ENCODE data around the gene EEFSEC. TPM values are rescaled to one million over a fixed set of nuclear protein-coding genes. Genes with fewer than 3 reads are reported as not detected.

Gene EEFSEC
- total and polyA plus RNA-seq, 2 of the 4 experiments (the other 2 are of a cell fraction), result 4.5 to 9.3 TPM

GRCh38 chr3:128421439-128421836, 268.2 kb downstream of the EEFSEC start:
- Histone ChIP-seq H3K4me2 (ENCODE audit: low read depth, low read length) (no peak overlapping the region), H3K23ac (ENCODE audit: low read depth, low read length) (no peak overlapping the region), H4K8ac (ENCODE audit: low read depth in 2 of 2, low read length in 2 of 2) (no peak overlapping the region), H3K56ac (ENCODE audit: extremely low read depth, insufficient read depth, low read length) (no peak overlapping the region), H2BK5ac (ENCODE audit: low read depth, low read length, poor library complexity, severe bottlenecking) (no peak overlapping the region), H3K18ac (ENCODE audit: low read depth, low read length) (no peak overlapping the region), H2BK15ac (ENCODE audit: low read depth, low read length) (no peak overlapping the region), H4K5ac (ENCODE audit: low read depth, low read length) (no peak overlapping the region), H3K4ac (ENCODE audit: low read depth, low read length) (no peak overlapping the region), H4K91ac (ENCODE audit: insufficient read depth, low read depth, low read length) (no peak overlapping the region), H3K79me1 (ENCODE audit: low read depth in 1 of 2, low read length in 2 of 2) (no peaks in the 10 kb centered on the region), H3K36me3 (ENCODE audit: control insufficient read depth, insufficient read depth, low read length) (no peaks in the 10 kb centered on the region), H3K4me3 (ENCODE audit: insufficient read depth, low read depth, low read length) (no peak overlapping the region), H3K14ac (replicated peaks; ENCODE audit: low read depth, low read length) (no peak overlapping the region), H2AK9ac (replicated peaks; ENCODE audit: low read depth, low read length, poor library complexity) (no peak overlapping the region), H2BK120ac (ENCODE audit: low read depth, low read length) (no peak overlapping the region), H2BK20ac (ENCODE audit: low read depth, low read length) (no peak overlapping the region), H3K9ac (ENCODE audit: low read depth, low read length) (no peak overlapping the region), H2AK5ac (ENCODE audit: low read depth, low read length) (no peak overlapping the region), H3K27ac (ENCODE audit: insufficient read depth, low read length) (no peak overlapping the region), H3K9me1 (ENCODE audit: insufficient read depth, low read length) (no peaks in the 10 kb centered on the region; the same call in 1 of the 2 replicates), H2AFZ (replicated peaks; ENCODE audit: low read length, poor library complexity) (no peak overlapping the region), H3K4me1 (ENCODE audit: control insufficient read depth, insufficient read depth, low read length) (peaks cover 2% of the 10 kb centered on the region; the same call in 1 of the 2 replicates), H4K20me1 (ENCODE audit: insufficient read depth, low read length) (no peaks in the 10 kb centered on the region), H3K9me3 (ENCODE audit: control insufficient read depth, insufficient read depth, low read length) (peaks cover 7% of the 10 kb centered on the region), H3K27me3 (ENCODE audit: control insufficient read depth, insufficient read depth, low read length) (no peaks in the 10 kb centered on the region)
- ChIA-PET CTCF (no interaction called here), POLR2A (ENCODE audit: unreplicated experiment) (no interaction called here)
- DNase-seq (no peak), ATAC-seq (ENCODE audit: low read depth) (no peak)
- TF ChIP-seq NFE2L2 (IDR thresholded peaks at IDR 0.05; ENCODE audit: low read depth, low read length) (no peak), RFX5 (IDR thresholded peaks at IDR 0.05; ENCODE audit: low read depth, low read length) (no peak), CTCF (conservative IDR thresholded peaks at IDR 0.05; ENCODE audit: low read depth, low read length) (no peak), FOS (IDR thresholded peaks at IDR 0.05; ENCODE audit: low read depth, low read length) (no peak), RAD21 (IDR thresholded peaks at IDR 0.05; ENCODE audit: low read length) (no peak), CEBPB (IDR thresholded peaks at IDR 0.05; ENCODE audit: low read depth, low read length) (no peak), MAZ (IDR thresholded peaks at IDR 0.05; ENCODE audit: borderline replicate concordance, low read depth, low read length) (no peak), MXI1 (IDR thresholded peaks at IDR 0.05; ENCODE audit: borderline replicate concordance, low read depth, low read length) (no peak), SMC3 (IDR thresholded peaks at IDR 0.05; ENCODE audit: low read depth, low read length) (no peak), CHD1 (IDR thresholded peaks at IDR 0.05; ENCODE audit: low read depth, low read length) (no peak), BHLHE40 (IDR thresholded peaks at IDR 0.05; ENCODE audit: low read depth, low read length) (no peak), RCOR1 (IDR thresholded peaks at IDR 0.05; ENCODE audit: insufficient replicate concordance, low read length) (no peak), POLR2A (IDR thresholded peaks at IDR 0.05; ENCODE audit: low read depth, low read length) (no peak)
- TF ChIP-seq, protein P1, sequence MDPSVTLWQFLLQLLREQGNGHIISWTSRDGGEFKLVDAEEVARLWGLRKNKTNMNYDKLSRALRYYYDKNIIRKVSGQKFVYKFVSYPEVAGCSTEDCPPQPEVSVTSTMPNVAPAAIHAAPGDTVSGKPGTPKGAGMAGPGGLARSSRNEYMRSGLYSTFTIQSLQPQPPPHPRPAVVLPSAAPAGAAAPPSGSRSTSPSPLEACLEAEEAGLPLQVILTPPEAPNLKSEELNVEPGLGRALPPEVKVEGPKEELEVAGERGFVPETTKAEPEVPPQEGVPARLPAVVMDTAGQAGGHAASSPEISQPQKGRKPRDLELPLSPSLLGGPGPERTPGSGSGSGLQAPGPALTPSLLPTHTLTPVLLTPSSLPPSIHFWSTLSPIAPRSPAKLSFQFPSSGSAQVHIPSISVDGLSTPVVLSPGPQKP (IDR thresholded peaks at IDR 0.05; ENCODE audit: borderline replicate concordance, low read depth, low read length), result no peak
- TF ChIP-seq, protein P2, sequence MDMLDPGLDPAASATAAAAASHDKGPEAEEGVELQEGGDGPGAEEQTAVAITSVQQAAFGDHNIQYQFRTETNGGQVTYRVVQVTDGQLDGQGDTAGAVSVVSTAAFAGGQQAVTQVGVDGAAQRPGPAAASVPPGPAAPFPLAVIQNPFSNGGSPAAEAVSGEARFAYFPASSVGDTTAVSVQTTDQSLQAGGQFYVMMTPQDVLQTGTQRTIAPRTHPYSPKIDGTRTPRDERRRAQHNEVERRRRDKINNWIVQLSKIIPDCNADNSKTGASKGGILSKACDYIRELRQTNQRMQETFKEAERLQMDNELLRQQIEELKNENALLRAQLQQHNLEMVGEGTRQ (IDR thresholded peaks at IDR 0.05; ENCODE audit: low read depth, low read length), result no peak
- in situ Hi-C loops (cut with MboI; ENCODE audit: low sequenced_read_pairs) (loop anchor here (5.0 kb wide), 1 partner anchor 186 kb away; no protein-coding TSS in a partner anchor), dilution Hi-C loops (cut with HindIII; ENCODE audit: low sequenced_read_pairs, unreplicated experiment) (no loop called here), intact Hi-C loops (cut with micrococcal nuclease) (no loop called here)
- WGBS, 2 experiments (ENCODE audit: extremely low coverage in 2 of 2, insufficient read length in 1 of 2), result 75% methylated on average over 2 of the region's 11 CpGs; no CpG with 5 or more reads in 1 of the 2 experiments
- no TSS peak for BruUV-seq (replicated peaks)
